COLO829 (cell line): Measurements from ENCODE around the gene ETV3.
A peak's percentile ranks its signal among the peaks of the same experiment; 100 is the strongest.
"Not testable (repeated sequence)": the region's sequence is repeated elsewhere in the genome, so short reads cannot be mapped to it uniquely, and the experiment has no call there.

Experiments used
- DNase-seq: peaks from one replicate; pipeline ENCODE4 v3.0.0; 2012; ENCODE audit warnings: low spot score

ETV3 gene

GRCh38 chr1:157138220-157139051, at the start of gene ETV3:
Gene ETV3, minus strand, starts transcription at chr1:157138395. Its CDS starts 2,043 bp downstream, at chr1:157136352.
- DNase-seq: peak; percentile 96

GRCh38 chr1:157186281-157186992, 48.2 kb upstream of the ETV3 start:
- no peak for DNase-seq

GRCh38 chr1:157183870-157184269, 45.7 kb upstream of the ETV3 start:
- DNase-seq: no peak

GRCh38 chr1:157182371-157182770, 44.2 kb upstream of the ETV3 start:
- DNase-seq: not testable (repeated sequence)

GRCh38 chr1:157181790-157182189, 43.6 kb upstream of the ETV3 start:
- DNase-seq: no peak

GRCh38 chr1:157181258-157181657, 43.1 kb upstream of the ETV3 start:
- no peak for DNase-seq

- DNase-seq: no peak
Measured at GRCh38 chr1:157178490-157178889, 40.3 kb upstream of the ETV3 start.

GRCh38 chr1:157177733-157178394, 39.7 kb upstream of the ETV3 start:
- DNase-seq: no peak

GRCh38 chr1:157176591-157177121, 38.5 kb upstream of the ETV3 start:
- no peak for DNase-seq

- DNase-seq: no peak
Measured at GRCh38 chr1:157176016-157176415, 37.8 kb upstream of the ETV3 start.

- DNase-seq: no peak
Measured at GRCh38 chr1:157173900-157174410, 35.8 kb upstream of the ETV3 start.

GRCh38 chr1:157173241-157173640, 35.0 kb upstream of the ETV3 start:
- not testable (repeated sequence) for DNase-seq

GRCh38 chr1:157172591-157172990, 34.4 kb upstream of the ETV3 start:
- not testable (repeated sequence) for DNase-seq

- peak; percentile 47 for DNase-seq
Measured at GRCh38 chr1:157171903-157172503, 33.8 kb upstream of the ETV3 start.

GRCh38 chr1:157170677-157171515, 32.7 kb upstream of the ETV3 start:
- DNase-seq: peak; percentile 69

GRCh38 chr1:157168015-157168414, 29.8 kb upstream of the ETV3 start:
- DNase-seq: no peak

- DNase-seq: no peak
Measured at GRCh38 chr1:157167437-157167836, 29.2 kb upstream of the ETV3 start.

- DNase-seq: no peak
Measured at GRCh38 chr1:157166590-157166989, 28.4 kb upstream of the ETV3 start.

- DNase-seq: peak; percentile 83
Measured at GRCh38 chr1:157163273-157164127, 25.3 kb upstream of the ETV3 start.

GRCh38 chr1:157162345-157162744, 24.1 kb upstream of the ETV3 start:
- no peak for DNase-seq
